ENCODE measurements around the gene CHI3L1. TPM values are rescaled to one million over a fixed set of nuclear protein-coding genes. Genes with fewer than 3 reads are reported as not detected.
"Not testable (repeated sequence)": the region's sequence is repeated elsewhere in the genome, so short reads cannot be mapped to it uniquely, and the experiment has no call there.

Gene CHI3L1
- polyA plus RNA-seq (2012; ENCODE audit: insufficient read depth, insufficient read length), result not detected

GRCh38 chr1:203186446-203187303, at the start of gene CHI3L1:
Gene CHI3L1 (minus strand): TSS chr1:203186704. CDS start chr1:203186623, 81 bp downstream.
- no peak for DNase-seq (ENCODE audit: low read depth, low spot score)
- no peak within 1 kb of the TSS for H3K4me3 ChIP-seq (ENCODE audit: low read length)

GRCh38 chr1:203234901-203235300, 48.4 kb upstream of the CHI3L1 start:
- not testable (repeated sequence) for H3K4me3 ChIP-seq (ENCODE audit: low read length); DNase-seq (ENCODE audit: low read depth, low spot score)

- no peak for DNase-seq (ENCODE audit: low read depth, low spot score)
- no peak within 1 kb of the TSS for H3K4me3 ChIP-seq (ENCODE audit: low read length)
These were observed 43.1 kb upstream of the CHI3L1 start, which contains the start of gene CHIT1 for GRCh38 chr1:203229471-203230135. Gene CHIT1 (minus strand): TSS chr1:203229673. CDS start chr1:203229636, 37 bp downstream.

- no peak for DNase-seq (ENCODE audit: low read depth, low spot score)
- no peak overlapping the region for H3K4me3 ChIP-seq (ENCODE audit: low read length)
These were observed 42.2 kb upstream of the CHI3L1 start for GRCh38 chr1:203228670-203229069.

GRCh38 chr1:203227371-203228083, 41.0 kb upstream of the CHI3L1 start:
- no peak for DNase-seq (ENCODE audit: low read depth, low spot score)

GRCh38 chr1:203225071-203225470, 38.6 kb upstream of the CHI3L1 start:
- DNase-seq (ENCODE audit: low read depth, low spot score), result no peak
- no peak overlapping the region for H3K4me3 ChIP-seq (ENCODE audit: low read length)

More at GRCh38 chr1:203227371-203228083, 41.0 kb upstream of the CHI3L1 start:
- H3K4me3 ChIP-seq (ENCODE audit: low read length), result no peak overlapping the region

GRCh38 chr1:203223012-203223775, 36.7 kb upstream of the CHI3L1 start:
- no peak overlapping the region for H3K4me3 ChIP-seq (ENCODE audit: low read length)
- DNase-seq (ENCODE audit: low read depth, low spot score), result no peak

- H3K4me3 ChIP-seq (ENCODE audit: low read length), result no peak overlapping the region
- DNase-seq (ENCODE audit: low read depth, low spot score), result no peak
These were observed 33.4 kb upstream of the CHI3L1 start for GRCh38 chr1:203219934-203220333.

GRCh38 chr1:203219171-203219570, 32.7 kb upstream of the CHI3L1 start:
- no peak for DNase-seq (ENCODE audit: low read depth, low spot score)
- no peak overlapping the region for H3K4me3 ChIP-seq (ENCODE audit: low read length)

- no peak for DNase-seq (ENCODE audit: low read depth, low spot score)
- H3K4me3 ChIP-seq (ENCODE audit: low read length), result no peak overlapping the region
These were observed 31.2 kb upstream of the CHI3L1 start for GRCh38 chr1:203217668-203218067.

- no peak overlapping the region for H3K4me3 ChIP-seq (ENCODE audit: low read length)
- DNase-seq (ENCODE audit: low read depth, low spot score), result peak; percentile 8
These were observed 30.7 kb upstream of the CHI3L1 start for GRCh38 chr1:203217139-203217655.

GRCh38 chr1:203216274-203217138, 30.0 kb upstream of the CHI3L1 start:
- peak; percentile 81 for DNase-seq (ENCODE audit: low read depth, low spot score)
- H3K4me3 ChIP-seq (ENCODE audit: low read length), result no peak overlapping the region

- no peak overlapping the region for H3K4me3 ChIP-seq (ENCODE audit: low read length)
- peak; percentile 82 for DNase-seq (ENCODE audit: low read depth, low spot score)
These were observed 29.1 kb upstream of the CHI3L1 start for GRCh38 chr1:203215573-203215972.

GRCh38 chr1:203214871-203215270, 28.4 kb upstream of the CHI3L1 start:
- DNase-seq (ENCODE audit: low read depth, low spot score), result no peak
- H3K4me3 ChIP-seq (ENCODE audit: low read length), result no peak overlapping the region

- no peak for DNase-seq (ENCODE audit: low read depth, low spot score)
- no peak overlapping the region for H3K4me3 ChIP-seq (ENCODE audit: low read length)
These were observed 26.6 kb upstream of the CHI3L1 start for GRCh38 chr1:203213126-203213525.

- no peak for DNase-seq (ENCODE audit: low read depth, low spot score)
- no peak overlapping the region for H3K4me3 ChIP-seq (ENCODE audit: low read length)
These were observed 25.3 kb upstream of the CHI3L1 start for GRCh38 chr1:203211812-203212211.

GRCh38 chr1:203210988-203211387, 24.5 kb upstream of the CHI3L1 start:
- no peak for DNase-seq (ENCODE audit: low read depth, low spot score)
- no peak overlapping the region for H3K4me3 ChIP-seq (ENCODE audit: low read length)

GRCh38 chr1:203210350-203210749, 23.8 kb upstream of the CHI3L1 start:
- DNase-seq (ENCODE audit: low read depth, low spot score), result no peak
- H3K4me3 ChIP-seq (ENCODE audit: low read length), result no peak overlapping the region

All from Jurkat, Clone E6-1 (cell line).